AG10803 (cell line): Measurements from ENCODE around the gene OTUD3.
A peak's percentile ranks its signal among the peaks of the same experiment; 100 is the strongest.

Source experiments
- DNase-seq: peaks from one replicate; pipeline ENCODE4 v3.0.0; 2010; ENCODE audit warnings: low read depth
- H3K4me3 ChIP-seq: 2 replicates; pipeline ENCODE4 v1.5.1; 2011; ENCODE audit warnings: mild to moderate bottlenecking, low read length, control low read depth
- CTCF ChIP-seq: conservative IDR thresholded peaks from 2 replicates; pipeline ENCODE4 v1.5.1; 2011; ENCODE audit warnings: mild to moderate bottlenecking, low read length, control low read depth, inconsistent platforms

Gene OTUD3

GRCh38 chr1:19894218-19894617, 12.0 kb downstream of the OTUD3 start:
- TF ChIP-seq CTCF, result no peak
- H3K4me3 ChIP-seq, result no peak overlapping the region
- DNase-seq, result peak; percentile 21

- TF ChIP-seq CTCF, result no peak
- DNase-seq, result no peak
- no peak overlapping the region for H3K4me3 ChIP-seq
Measured at GRCh38 chr1:19901653-19902052, 19.5 kb downstream of the OTUD3 start.

GRCh38 chr1:19903621-19904020, 21.4 kb downstream of the OTUD3 start:
- no peak for TF ChIP-seq CTCF
- DNase-seq, result no peak
- H3K4me3 ChIP-seq, result no peak overlapping the region

- no peak for TF ChIP-seq CTCF
- no peak for DNase-seq
- H3K4me3 ChIP-seq, result no peak overlapping the region
Measured at GRCh38 chr1:19907456-19907855, 25.3 kb downstream of the OTUD3 start.

GRCh38 chr1:19909392-19909791, 27.2 kb downstream of the OTUD3 start:
- TF ChIP-seq CTCF, result no peak

GRCh38 chr1:19909971-19910370, 27.8 kb downstream of the OTUD3 start:
- no peak for DNase-seq
- no peak for TF ChIP-seq CTCF

More at GRCh38 chr1:19909392-19909791, 27.2 kb downstream of the OTUD3 start:
- H3K4me3 ChIP-seq, result no peak overlapping the region
- no peak for DNase-seq

GRCh38 chr1:19910650-19911049, 28.5 kb downstream of the OTUD3 start:
- no peak overlapping the region for H3K4me3 ChIP-seq
- no peak for TF ChIP-seq CTCF
- no peak for DNase-seq

More at GRCh38 chr1:19909971-19910370, 27.8 kb downstream of the OTUD3 start:
- H3K4me3 ChIP-seq, result no peak overlapping the region
